ENCODE results near the gene TRAPPC2. TPM values are rescaled to one million over a fixed set of nuclear protein-coding genes. Genes with fewer than 3 reads are reported as not detected.
A peak's percentile ranks its signal among the peaks of the same experiment; 100 is the strongest.

TRAPPC2 gene
- polyA plus RNA-seq, 1 of the 3 experiments (the other 2 are of a cell fraction) = 10.4 TPM

DNA sequence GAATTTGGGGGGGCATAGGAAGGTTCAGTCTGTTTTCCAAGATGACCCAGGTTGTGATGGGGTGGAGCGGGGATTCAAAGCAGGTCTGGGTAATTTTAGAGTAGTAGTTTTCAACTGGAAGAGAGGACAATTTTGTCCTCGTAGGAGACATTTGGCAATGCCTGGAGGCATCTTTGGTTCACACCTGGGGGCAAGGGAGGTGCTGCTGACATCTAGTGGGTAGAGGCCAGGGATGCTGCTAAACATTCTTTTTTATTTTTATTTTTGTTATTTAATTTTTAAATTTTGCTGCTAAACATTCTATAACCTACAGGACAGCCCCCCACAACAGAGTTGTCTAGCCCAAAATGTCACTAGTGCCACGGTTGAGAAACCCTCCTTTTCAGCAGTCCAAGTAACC lies 43.6 kb downstream of the TRAPPC2 start:
- Histone ChIP-seq H3F3A (replicated peaks; ENCODE audit: insufficient read depth) (no peaks in the 10 kb centered on the region), H4K20me1 (ENCODE audit: insufficient read depth) (peaks cover 44% of the 10 kb centered on the region), H3K27ac (ENCODE audit: low read depth in 2 of 2, low read length in 1 of 2) (no peak overlapping the region), H2AFZ (ENCODE audit: low read depth) (no peak overlapping the region), H3K9ac (peak overlapping the region; percentile 94; the same call in 1 of the 2 replicates), H3K4me2 (peak overlapping the region; percentile 94), H3K9me3 (no peaks in the 10 kb centered on the region), H3K79me2 (ENCODE audit: insufficient read depth) (peaks cover 66% of the 10 kb centered on the region), H3K36me3 (replicated peaks in 1 of 2; ENCODE audit: control insufficient read depth in 1 of 2, insufficient read depth in 2 of 2, low read length in 1 of 2) (no peaks in the 10 kb centered on the region), H3K4me3 (ENCODE audit: low read depth in 2 of 2, low read length in 1 of 2) (no peak overlapping the region; a peak in 1 of 4 replicates), H3K4me1 (ENCODE audit: control insufficient read depth in 1 of 2, insufficient read depth in 2 of 2, low read depth in 1 of 2, low read length in 1 of 2) (peaks cover 2 to 22% of the 10 kb centered on the region in 2 experiments), H3K27me3 (ENCODE audit: insufficient read depth) (no peaks in the 10 kb centered on the region; the same call in 1 of the 2 replicates), H3K9me2 (no peaks in the 10 kb centered on the region)
- ChIA-PET POLR2A (no interaction called here), CTCF (no interaction called here)
- 83% methylated on average over 3 of the region's 3 CpGs for WGBS (ENCODE audit: low lambda C conversion rate)
- DNase-seq = no peak
- TF ChIP-seq EZH2phosphoT487 (IDR thresholded peaks at IDR 0.05; ENCODE audit: borderline replicate concordance, low read depth) (no peak), TAF1 (IDR thresholded peaks at IDR 0.05; ENCODE audit: borderline replicate concordance, low read depth, low read length) (no peak), EP300 (IDR thresholded peaks at IDR 0.05; ENCODE audit: borderline replicate concordance in 1 of 2, low read depth in 1 of 2, low read length in 1 of 2) (no peak), GABPA (IDR thresholded peaks at IDR 0.05; ENCODE audit: low read depth) (no peak), NFIC (IDR thresholded peaks at IDR 0.05; ENCODE audit: borderline replicate concordance) (no peak), MEF2A (IDR thresholded peaks at IDR 0.05; ENCODE audit: borderline replicate concordance, low read depth) (no peak), TEAD4 (IDR thresholded peaks at IDR 0.05; ENCODE audit: borderline replicate concordance, insufficient read depth) (no peak), SIN3A (IDR thresholded peaks at IDR 0.05; ENCODE audit: borderline replicate concordance, low read depth, low read length) (no peak), POLR2AphosphoS5 (IDR thresholded peaks at IDR 0.05; ENCODE audit: low read depth, low read length) (no peak), SMC3 (IDR thresholded peaks at IDR 0.05; ENCODE audit: low read depth, low read length) (no peak)
- TF ChIP-seq, protein P1, sequence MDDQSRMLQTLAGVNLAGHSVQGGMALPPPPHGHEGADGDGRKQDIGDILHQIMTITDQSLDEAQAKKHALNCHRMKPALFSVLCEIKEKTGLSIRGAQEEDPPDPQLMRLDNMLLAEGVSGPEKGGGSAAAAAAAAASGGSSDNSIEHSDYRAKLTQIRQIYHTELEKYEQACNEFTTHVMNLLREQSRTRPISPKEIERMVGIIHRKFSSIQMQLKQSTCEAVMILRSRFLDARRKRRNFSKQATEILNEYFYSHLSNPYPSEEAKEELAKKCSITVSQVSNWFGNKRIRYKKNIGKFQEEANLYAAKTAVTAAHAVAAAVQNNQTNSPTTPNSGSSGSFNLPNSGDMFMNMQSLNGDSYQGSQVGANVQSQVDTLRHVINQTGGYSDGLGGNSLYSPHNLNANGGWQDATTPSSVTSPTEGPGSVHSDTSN (IDR thresholded peaks at IDR 0.05) = no peak
- TF ChIP-seq, protein P2, sequence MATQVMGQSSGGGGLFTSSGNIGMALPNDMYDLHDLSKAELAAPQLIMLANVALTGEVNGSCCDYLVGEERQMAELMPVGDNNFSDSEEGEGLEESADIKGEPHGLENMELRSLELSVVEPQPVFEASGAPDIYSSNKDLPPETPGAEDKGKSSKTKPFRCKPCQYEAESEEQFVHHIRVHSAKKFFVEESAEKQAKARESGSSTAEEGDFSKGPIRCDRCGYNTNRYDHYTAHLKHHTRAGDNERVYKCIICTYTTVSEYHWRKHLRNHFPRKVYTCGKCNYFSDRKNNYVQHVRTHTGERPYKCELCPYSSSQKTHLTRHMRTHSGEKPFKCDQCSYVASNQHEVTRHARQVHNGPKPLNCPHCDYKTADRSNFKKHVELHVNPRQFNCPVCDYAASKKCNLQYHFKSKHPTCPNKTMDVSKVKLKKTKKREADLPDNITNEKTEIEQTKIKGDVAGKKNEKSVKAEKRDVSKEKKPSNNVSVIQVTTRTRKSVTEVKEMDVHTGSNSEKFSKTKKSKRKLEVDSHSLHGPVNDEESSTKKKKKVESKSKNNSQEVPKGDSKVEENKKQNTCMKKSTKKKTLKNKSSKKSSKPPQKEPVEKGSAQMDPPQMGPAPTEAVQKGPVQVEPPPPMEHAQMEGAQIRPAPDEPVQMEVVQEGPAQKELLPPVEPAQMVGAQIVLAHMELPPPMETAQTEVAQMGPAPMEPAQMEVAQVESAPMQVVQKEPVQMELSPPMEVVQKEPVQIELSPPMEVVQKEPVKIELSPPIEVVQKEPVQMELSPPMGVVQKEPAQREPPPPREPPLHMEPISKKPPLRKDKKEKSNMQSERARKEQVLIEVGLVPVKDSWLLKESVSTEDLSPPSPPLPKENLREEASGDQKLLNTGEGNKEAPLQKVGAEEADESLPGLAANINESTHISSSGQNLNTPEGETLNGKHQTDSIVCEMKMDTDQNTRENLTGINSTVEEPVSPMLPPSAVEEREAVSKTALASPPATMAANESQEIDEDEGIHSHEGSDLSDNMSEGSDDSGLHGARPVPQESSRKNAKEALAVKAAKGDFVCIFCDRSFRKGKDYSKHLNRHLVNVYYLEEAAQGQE (IDR thresholded peaks at IDR 0.05; ENCODE audit: low read depth, low read length) = no peak
- TF ChIP-seq, protein P3, sequence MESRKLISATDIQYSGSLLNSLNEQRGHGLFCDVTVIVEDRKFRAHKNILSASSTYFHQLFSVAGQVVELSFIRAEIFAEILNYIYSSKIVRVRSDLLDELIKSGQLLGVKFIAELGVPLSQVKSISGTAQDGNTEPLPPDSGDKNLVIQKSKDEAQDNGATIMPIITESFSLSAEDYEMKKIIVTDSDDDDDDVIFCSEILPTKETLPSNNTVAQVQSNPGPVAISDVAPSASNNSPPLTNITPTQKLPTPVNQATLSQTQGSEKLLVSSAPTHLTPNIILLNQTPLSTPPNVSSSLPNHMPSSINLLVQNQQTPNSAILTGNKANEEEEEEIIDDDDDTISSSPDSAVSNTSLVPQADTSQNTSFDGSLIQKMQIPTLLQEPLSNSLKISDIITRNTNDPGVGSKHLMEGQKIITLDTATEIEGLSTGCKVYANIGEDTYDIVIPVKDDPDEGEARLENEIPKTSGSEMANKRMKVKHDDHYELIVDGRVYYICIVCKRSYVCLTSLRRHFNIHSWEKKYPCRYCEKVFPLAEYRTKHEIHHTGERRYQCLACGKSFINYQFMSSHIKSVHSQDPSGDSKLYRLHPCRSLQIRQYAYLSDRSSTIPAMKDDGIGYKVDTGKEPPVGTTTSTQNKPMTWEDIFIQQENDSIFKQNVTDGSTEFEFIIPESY (IDR thresholded peaks at IDR 0.05; ENCODE audit: borderline replicate concordance, low read depth) = no peak
